HFF-Myc (cell line): ENCODE results near the gene YWHAQ.

Experiments used
- DNase-seq: peaks from one replicate; pipeline ENCODE4 v3.0.0-alpha.2; 2011; ENCODE audit warnings: low read depth; ENCODE audit errors: extremely low read depth
- H3K4me3 ChIP-seq: replicated peaks from 2 replicates; pipeline ENCODE4 v1.5.1; 2011; ENCODE audit warnings: low read depth, mild to moderate bottlenecking, control low read depth, low read length
- CTCF ChIP-seq: IDR thresholded peaks from 2 replicates; pipeline ENCODE4 v1.5.1; 2012; ENCODE audit warnings: mild to moderate bottlenecking, low read depth, low read length, control low read depth; ENCODE audit errors: missing control alignments

YWHAQ gene

GRCh38 chr2:9638532-9638931 is 7.7 kb upstream of the YWHAQ start:
- TF ChIP-seq CTCF, result no peak
- peak; percentile 78 for DNase-seq
- H3K4me3 ChIP-seq, result no peak overlapping the region

- no peak for DNase-seq
- H3K4me3 ChIP-seq, result no peak overlapping the region
- TF ChIP-seq CTCF, result no peak
Measured at GRCh38 chr2:9637330-9637729, 6.5 kb upstream of the YWHAQ start.

- H3K4me3 ChIP-seq, result no peak overlapping the region
- TF ChIP-seq CTCF, result no peak
- DNase-seq, result no peak
Measured at GRCh38 chr2:9634133-9634532, 3.3 kb upstream of the YWHAQ start.

- no peak overlapping the region for H3K4me3 ChIP-seq
- no peak for DNase-seq
Measured at GRCh38 chr2:9631878-9632700, 1.3 kb upstream of the YWHAQ start.

GRCh38 chr2:9631553-9631819 is 689 bp upstream of the YWHAQ start:
- no peak for DNase-seq
- TF ChIP-seq CTCF, result no peak
- H3K4me3 ChIP-seq, result peak overlapping the region; percentile 63

More at GRCh38 chr2:9631878-9632700, 1.3 kb upstream of the YWHAQ start:
- no peak for TF ChIP-seq CTCF

GRCh38 chr2:9630117-9630735 is 571 bp downstream of the YWHAQ start:
- DNase-seq, result no peak
- TF ChIP-seq CTCF, result no peak
- peak overlapping the region; percentile 63 for H3K4me3 ChIP-seq
